GM18520 (cell line): Measurements from ENCODE around the gene LARP7.
"Not testable (repeated sequence)": the region's sequence is repeated elsewhere in the genome, so short reads cannot be mapped to it uniquely, and the experiment has no call there.

Source experiments
- ATAC-seq: cut with Tn5 transposase; IDR thresholded peaks from one replicate; pipeline ENCODE4 v1.9.1; 2021; ENCODE audit not compliant: unreplicated experiment

LARP7 gene

GRCh38 chr4:112636688-112637551 lies at the start of gene LARP7, which contains the start of gene ZGRF1:
Gene LARP7 (plus strand): TSS chr4:112637143. CDS start chr4:112644670, 7,527 bp downstream.
Gene ZGRF1 (minus strand): TSS chr4:112636909. CDS start chr4:112633176, 3,733 bp downstream.
- peak; percentile 82 for ATAC-seq

- ATAC-seq: no peak
Observed at GRCh38 chr4:112589206-112589605, 47.7 kb upstream of the LARP7 start.

- no peak for ATAC-seq
Observed at GRCh38 chr4:112591593-112591992, 45.4 kb upstream of the LARP7 start.

GRCh38 chr4:112592717-112593116 lies 44.2 kb upstream of the LARP7 start:
- ATAC-seq: no peak

GRCh38 chr4:112593438-112594133 lies 43.4 kb upstream of the LARP7 start:
- ATAC-seq: peak; percentile 50

- no peak for ATAC-seq
Observed at GRCh38 chr4:112594993-112595392, 42.0 kb upstream of the LARP7 start.

GRCh38 chr4:112604589-112604988 lies 32.4 kb upstream of the LARP7 start:
- no peak for ATAC-seq

- not testable (repeated sequence) for ATAC-seq
Observed at GRCh38 chr4:112612814-112613213, 24.1 kb upstream of the LARP7 start.

- ATAC-seq: no peak
Observed at GRCh38 chr4:112616984-112617383, 20.0 kb upstream of the LARP7 start.

GRCh38 chr4:112626228-112626627 lies 10.7 kb upstream of the LARP7 start:
- ATAC-seq: no peak

- no peak for ATAC-seq
Observed at GRCh38 chr4:112633477-112634235, 3.3 kb upstream of the LARP7 start.

- ATAC-seq: no peak
Observed at GRCh38 chr4:112637552-112637866, 566 bp downstream of the LARP7 start.

- ATAC-seq: no peak
Observed at GRCh38 chr4:112642526-112642925, 5.6 kb downstream of the LARP7 start.

- ATAC-seq: not testable (repeated sequence)
Observed at GRCh38 chr4:112644595-112645535, 7.9 kb downstream of the LARP7 start.

GRCh38 chr4:112645541-112646329 lies 8.8 kb downstream of the LARP7 start:
- ATAC-seq: no peak

- ATAC-seq: no peak
Observed at GRCh38 chr4:112646632-112647537, 9.9 kb downstream of the LARP7 start.

- no peak for ATAC-seq
Observed at GRCh38 chr4:112647785-112648184, 10.8 kb downstream of the LARP7 start.

- no peak for ATAC-seq
Observed at GRCh38 chr4:112648263-112649054, 11.5 kb downstream of the LARP7 start.
